ENCODE data around the gene TMEM175.
"Not testable (repeated sequence)": the region's sequence is repeated elsewhere in the genome, so short reads cannot be mapped to it uniquely, and the experiment has no call there.

The TMEM175 gene

DNA sequence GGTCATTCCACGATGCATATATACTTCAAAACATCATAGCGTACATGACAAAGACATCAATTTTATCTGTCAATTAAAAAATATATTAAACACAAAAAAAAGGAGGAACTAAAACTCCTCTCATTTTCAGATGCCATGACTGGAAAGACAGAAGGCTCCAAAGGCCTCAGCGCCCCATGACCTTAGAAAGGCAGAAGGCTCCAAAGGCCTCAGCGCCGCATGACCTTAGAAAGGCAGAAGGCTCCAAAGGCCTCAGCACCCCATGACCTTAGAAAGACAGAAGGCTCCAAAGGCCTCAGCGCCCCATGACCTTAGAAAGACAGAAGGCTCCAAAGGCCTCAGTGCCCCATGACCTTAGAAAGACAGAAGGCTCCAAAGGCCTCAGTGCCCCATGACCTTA lies 13.7 kb upstream of the TMEM175 start:
- DNase-seq: not testable (repeated sequence)

DNA sequence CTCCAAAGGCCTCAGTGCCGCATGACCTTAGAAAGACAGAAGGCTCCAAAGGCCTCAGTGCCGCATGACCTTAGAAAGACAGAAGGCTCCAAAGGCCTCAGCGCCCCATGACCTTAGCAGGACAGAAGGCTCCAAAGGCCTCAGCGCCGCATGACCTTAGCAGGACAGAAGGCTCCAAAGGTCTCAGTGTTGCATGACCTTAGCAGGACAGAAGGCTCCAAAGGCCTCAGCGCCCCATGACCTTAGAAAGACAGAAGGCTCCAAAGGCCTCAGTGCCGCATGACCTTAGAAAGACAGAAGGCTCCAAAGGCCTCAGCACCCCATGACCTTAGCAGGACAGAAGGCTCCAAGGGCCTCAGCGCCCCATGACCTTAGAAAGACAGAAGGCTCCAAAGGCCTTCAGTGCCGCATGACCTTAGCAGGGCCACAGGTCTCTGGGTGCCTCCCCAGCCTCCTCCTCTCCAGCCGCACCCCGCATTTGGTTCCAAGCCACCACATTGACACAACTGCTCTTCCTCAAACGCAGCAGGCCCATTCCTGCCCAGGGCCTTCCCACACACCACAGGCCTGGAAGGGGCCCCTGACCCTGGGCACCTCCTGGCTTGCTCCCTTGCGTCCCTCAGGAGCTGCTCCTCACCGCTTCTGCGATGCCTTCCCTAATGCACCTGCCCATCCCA lies 13.1 kb upstream of the TMEM175 start:
- DNase-seq: not testable (repeated sequence)

DNA sequence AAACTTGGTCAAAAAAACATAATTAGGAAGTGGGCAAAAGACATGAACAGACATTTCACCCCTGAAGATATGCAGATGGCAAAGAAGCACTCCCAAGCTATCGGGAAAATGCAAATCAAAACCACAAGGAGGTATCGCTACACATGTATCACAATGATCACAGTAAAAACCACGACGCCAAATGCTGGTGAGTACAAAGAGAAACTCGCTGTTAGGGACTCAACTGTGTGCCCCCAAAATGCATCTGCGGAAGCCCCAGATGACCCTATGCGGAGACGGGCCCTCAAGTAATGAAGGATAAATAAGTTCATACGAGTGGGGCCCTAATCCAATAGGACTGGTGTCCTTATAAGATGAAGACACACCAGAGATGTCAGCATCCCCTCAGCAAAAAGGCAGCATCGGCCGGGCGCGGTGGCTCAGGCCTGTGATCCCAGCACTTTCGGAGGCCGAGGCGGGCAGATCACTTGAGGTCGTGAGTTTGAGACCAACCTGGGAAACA lies 10.4 kb upstream of the TMEM175 start:
- DNase-seq: peak in 1 of 2 experiments; percentile 26

DNA sequence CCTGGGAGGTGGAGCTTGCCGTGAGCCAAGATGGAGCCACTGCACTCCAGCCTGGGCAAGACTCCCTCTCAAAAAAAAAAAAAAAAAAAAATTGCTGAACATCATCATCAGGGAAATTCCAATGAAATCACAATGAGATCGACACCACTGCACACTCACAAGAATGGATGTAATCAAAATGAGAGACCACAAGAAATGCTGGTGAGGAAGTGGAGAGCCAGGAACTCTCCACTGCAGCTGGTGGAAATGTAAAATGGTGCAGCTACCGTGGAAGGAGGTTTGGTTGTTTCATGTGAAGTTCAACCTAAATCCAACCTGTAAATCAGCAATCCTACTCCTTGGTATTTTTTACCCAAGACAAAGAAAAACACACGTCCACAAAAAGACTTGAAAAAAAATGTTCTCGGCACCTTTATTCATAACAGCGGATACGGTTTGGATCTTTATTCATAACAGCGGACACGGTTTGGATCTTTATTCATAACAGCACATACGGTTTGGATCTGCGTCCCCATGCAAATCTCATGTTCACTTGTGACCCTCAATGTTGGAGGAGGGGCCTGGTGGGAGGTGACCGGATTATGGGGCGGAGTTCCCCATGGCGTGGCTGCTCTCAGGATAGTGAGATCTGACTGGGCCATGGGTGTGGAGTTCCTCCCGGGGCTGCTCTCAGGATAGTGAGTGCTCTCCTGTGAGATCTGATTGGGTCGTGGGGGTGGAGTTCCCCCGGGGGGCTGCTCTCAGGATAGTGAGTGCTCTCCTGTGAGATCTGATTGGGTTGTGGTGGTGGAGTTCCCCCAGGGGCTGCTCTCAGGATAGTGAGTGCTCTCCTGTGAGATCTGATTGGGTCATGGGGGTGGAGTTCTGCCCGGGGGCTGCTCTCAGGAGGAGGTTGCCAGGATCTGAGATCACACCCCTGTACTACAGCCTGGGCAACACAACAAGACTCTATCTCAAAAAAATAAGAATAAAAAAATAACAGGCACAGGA lies 7.9 kb upstream of the TMEM175 start:
- DNase-seq: peak; percentile 30 to 47

DNA sequence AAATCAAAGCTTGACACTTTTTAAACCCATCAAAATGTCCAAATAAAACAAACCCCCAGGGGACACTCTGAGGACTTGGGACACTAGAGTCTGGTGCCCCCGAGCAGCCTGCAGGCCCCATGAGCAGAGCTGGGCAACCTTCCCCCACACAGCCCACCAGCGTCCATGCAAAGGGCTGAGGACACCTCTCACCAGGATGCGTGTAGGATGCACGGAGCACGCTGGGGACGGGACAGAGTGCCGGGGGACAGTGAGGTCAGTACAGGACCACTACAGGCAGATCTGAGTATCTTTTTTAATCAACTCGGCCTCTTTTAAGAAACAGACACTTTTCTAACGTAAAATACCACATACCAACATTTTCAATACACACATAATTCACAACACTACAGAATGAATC lies 7.1 kb upstream of the TMEM175 start:
- DNase-seq: no peak

DNA sequence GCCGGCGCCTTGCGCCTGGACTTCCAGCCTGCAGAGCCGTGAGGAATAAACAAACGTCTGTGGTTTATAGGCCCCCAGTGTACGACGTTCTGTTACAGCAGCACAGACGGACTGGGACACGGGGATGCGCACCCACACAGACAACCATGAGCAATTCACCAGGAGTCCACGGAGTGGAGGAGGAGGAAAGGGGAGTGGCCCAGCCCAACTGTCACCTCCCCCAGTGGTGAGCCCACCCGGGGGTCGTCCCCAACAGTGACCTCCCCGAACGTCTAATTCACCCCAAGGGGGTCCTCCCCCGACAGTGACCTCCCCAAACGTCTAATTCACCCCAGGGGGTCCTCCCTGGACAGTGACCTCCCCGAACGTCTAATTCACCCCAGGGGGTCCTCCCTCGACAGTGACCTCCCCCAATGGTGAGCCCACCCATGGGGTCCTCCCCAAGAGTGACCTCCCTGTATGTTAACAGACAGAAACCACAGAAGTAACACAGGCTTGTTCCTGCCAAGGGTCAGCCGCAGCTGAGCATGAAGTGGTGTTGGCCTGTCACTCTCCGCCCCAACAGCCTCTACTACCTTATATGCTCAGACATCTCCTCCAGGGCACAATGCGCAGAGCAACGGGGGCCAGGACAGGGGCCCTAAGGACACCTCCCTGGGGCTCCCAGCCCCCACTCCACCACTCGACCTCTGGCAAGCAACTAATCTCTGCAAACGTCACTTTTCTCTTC lies 6.3 kb upstream of the TMEM175 start:
- no peak for DNase-seq

DNA sequence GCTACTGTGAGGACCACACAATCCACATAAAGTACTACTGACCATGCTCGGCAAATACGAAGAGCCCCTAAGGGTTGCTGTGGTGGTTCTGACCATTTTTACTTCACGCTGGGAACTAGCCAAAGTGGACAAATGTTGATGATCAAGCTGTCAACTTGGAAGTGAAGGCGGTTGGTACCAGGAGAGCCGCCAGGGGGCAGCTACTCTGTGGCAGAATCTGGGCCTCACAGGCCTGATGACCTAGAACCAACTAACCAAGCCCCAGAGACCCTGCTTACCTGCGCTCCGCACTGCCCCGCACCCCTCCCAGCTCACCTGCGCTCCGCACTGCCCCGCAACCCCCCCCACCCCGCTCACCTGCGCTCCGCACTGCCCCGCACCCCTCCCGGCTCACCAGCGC lies 5.7 kb upstream of the TMEM175 start:
- no peak for DNase-seq

DNA sequence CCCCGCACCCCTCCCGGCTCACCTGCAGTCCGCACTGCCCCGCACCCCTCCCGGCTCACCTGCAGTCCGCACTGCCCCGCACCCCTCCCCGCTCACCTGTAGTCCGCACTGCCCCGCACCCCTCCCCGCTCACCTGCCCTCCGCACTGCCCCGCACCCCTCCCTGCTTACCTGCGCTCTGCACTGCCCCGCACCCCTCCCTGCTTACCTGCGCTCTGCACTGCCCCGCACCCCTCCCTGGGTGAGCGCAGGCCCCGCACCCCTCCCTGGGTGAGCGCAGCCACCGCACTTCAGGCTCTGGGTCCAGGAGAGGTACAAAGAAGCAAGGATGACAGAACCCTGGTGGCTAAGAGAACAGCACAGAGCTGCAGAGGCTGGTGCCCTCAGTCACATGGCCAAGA lies 4.7 kb upstream of the TMEM175 start:
- DNase-seq: not testable (repeated sequence)

DNA sequence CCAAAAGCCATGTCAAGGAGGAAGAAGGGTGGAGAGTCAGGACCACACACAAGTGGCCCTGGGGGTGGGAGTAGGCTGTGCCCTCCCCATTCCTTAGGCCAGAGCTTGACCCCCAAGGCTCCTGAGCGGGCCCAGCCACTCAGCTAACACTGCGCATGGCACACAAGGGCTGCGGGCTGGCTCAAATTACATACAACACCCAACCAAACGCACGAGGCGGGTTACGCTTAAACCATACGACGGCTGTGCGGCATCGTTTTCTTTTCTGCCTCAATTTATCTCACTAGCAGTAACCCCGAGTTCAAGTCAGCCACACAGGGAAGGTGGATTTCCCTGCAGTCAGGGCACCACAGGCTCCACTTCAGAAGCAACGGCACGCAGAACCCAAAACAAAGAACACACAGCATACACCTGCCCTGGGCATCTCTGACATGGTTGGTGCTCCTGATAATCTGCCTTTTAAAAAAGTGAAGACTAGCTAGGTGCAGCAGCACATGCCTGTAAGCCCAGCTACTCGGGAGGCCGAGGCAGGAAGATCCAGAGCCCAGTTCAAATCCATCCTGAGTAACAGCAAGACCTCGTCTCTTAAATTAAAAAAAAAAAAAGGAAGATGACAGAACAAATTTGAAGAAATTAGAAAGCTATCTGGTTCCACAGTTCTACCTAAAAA lies 3.0 kb upstream of the TMEM175 start:
- no peak for DNase-seq

DNA sequence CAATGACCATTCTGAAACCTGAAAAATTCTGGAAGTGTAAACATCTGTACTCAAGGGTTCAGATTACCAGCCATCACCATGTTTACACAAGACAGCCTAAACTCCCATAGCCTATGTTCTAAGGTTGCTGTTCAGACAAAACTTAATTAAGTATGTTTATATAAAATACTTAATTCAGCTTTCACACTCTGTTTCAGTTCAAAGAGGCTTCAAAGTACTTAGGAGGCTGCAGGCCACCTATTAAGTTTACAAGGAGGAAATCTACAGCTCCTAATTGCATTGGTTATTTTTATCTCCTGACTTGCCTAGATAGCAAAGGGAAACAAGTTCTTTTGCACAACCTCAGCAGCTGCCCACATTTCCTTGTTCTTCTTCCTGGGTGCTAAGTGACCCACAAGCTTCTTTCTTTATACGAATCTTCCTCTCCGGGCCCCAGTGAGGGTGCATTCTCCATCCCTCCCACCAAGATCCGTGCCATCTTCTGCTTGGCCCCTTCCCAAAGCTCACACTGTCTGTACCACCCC lies 2.2 kb upstream of the TMEM175 start:
- peak; percentile 19 to 23 for DNase-seq

DNA sequence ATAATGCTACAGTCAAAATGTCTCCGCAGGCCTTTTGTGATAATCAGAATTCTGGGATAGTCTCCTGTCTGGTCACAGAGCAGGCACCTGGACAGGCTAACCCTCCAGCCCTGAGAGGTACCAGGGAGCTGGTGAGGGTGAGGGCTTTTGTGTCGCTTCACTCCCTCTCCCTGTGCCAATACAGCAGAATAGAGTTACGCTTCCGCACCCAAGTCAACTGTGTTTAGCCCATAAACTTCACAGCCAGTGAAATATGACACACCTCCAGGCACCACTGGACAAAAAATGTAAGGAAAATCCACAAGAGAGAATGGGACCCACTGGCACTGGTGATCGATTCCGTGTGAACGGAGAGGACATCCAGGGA lies 1.4 kb upstream of the TMEM175 start:
- DNase-seq: peak in 1 of 2 experiments; percentile 16

DNA sequence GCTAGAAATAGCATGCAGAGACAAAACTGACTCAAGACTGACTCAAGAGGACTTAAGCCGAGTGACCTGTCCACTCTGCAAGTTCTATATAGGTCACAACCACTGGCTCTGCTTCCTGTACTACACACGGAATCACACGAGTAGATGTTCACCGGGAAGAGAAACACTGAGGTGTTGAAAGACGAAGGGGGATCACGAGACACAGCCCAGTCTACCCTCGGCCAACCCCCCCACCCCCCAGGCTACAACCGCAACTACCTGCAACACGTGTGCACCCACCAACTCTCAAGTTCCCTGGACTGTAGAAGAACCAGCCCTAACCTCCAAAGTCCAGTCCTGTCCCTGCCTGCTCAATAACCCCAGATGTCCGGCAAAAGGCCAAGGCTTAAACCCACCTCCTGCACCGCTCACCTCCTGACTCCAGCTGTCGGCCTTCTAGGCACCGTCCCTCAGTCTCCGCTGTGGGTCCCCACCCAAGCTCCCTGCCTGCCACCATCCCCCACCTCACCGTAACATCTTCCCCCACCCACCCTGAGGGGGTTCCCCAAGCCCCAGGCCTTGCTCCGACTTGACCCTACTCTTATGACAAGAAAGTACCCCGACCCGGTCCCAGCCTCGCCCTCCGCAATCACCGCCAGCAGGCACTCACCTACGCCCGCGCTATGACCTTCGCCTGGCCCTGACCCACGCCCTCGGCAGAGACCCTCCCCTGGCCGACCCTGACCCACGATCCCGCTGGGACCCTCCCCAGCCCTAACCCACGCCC lies 883 bp upstream of the TMEM175 start:
- DNase-seq: peak in 1 of 2 experiments; percentile 15

DNA sequence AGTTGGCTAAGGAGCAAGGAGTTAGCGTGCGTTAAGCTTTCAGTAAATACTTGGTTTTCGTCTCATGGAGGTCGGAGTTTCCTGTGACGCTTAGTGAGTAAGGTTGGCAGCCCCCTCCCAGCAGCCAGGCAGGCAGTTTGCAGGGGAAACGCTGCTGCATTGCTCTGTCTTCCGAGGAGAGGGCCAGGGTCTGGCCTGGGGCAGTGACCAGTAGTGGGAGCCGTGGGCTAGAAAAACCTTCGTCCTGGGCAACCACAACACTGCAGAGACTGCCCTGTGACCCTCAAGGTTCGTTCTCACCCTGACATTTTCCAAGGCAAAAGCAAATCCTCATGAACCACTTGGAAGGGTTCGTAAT lies 432 bp downstream of the TMEM175 start:
- DNase-seq: peak in 1 of 2 experiments; percentile 27

DNA sequence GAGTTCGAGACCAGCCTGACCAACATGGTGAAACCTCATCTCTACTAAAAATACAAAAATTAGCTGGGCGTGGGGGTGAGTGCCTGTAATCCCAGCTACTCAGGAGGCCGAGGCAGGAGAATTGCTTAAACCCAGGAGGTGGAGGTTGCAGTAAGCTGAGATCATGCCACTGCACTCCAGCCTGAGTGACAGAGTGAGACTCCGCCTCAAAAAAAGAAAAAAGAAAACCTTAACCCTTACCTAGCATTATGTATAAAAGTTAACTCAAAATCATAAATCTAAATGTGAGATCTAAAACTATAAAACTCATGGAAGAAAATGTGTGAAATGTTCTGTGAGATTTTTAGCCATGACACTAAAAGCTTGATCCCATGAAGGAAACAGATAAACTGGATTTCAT lies 7.2 kb downstream of the TMEM175 start:
- DNase-seq: not testable (repeated sequence)

DNA sequence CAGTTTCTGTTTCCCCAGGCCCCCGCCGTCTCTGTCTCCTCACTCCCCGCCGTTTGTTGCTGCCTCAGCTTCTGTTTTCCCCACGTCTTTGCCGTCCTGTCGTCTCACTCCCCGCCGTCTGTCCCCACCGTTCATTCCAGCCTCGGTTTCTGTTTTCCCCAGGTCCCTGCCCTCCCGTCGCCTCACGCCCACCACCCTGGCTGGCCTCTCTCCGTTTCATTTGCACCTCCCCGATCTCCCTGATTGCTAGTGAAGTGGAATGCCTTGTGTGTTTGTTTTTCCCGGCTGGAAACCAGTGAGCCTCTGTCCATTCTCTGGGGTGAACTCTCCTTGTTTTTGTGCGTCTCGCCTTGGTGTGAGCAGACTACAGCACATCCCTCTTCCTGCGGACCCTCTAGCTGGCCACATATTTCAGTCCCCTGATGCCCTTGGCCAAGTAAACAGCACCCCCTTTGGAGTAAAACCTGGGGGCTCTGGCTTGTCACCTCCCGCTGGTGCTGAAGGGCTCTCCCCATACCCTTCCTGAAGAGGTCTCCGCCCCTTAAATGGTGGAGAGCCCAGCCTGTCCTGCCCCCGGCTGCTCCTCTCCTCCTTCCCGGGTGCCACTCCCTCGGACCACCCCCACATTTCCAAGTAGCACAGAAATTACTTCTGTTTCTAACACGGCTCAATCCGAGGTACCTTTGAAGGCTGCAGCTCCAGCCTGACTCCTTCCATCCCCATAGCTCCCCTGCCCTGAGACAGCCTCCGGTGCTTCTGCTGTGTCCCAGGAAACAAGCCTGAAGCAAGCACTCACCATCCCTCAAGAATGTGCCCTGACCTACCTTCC lies 13.2 kb downstream of the TMEM175 start:
- DNase-seq: no peak

DNA sequence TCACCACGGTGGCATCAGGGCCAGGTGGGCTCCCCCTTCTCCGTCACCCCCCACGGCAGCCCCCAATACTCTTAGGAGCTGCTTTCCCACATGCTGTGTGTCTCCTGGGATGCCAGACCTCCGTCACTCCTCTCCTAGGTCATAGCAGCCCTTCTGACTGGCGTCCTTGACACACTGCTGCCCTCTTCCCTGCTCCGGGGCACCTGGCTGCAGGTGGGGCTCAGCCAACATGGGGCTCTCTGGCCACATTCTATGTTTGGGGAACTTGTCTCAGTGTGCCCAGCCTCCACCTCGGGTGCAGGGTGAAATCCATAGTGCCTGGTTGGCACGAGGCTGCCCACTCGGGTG lies 13.8 kb downstream of the TMEM175 start:
- no peak for DNase-seq

DNA sequence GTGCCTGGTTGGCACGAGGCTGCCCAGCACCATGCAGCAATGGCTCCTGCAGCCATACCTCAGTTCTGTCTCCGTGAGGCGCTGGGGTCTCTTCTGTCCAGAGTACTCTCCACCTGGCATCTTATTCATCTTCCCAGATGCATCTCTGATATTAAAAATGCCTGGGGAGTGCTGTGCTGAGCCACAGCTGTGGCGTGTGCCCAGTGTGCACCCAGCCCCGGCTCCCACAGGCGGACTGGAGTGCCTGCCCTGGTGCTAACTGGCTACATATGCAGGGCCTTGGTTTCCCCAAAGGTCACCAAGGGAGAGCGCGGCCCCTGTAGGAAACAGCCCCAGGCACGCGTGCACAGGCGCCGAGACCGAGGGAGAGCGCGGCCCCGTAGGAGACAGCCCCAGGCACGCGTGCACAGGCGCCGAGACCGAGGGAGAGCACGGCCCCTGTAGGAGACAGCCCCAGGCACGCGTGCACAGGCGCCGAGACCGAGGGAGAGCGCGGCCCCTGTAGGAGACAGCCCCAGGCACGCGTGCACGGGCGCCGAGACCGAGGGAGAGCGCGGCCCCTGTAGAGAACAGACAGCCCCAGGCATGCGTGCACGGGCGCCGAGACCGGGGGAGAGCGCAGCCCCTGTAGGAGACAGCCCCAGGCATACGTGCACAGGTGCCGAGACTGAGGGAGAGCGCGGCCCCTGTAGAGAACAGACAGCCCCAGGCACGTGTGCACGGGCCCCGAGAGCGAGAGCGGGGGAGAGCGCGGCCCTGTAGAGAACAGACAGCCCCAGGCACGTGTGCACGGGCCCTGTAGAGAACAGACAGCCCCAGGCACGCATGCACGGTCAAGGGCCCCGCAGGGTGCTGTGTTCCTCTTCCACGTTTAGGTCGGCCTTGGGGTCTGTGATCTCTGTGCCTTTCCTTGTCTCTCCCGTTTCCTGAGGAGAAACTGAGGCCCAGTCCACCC lies 14.5 kb downstream of the TMEM175 start:
- DNase-seq: no peak

DNA sequence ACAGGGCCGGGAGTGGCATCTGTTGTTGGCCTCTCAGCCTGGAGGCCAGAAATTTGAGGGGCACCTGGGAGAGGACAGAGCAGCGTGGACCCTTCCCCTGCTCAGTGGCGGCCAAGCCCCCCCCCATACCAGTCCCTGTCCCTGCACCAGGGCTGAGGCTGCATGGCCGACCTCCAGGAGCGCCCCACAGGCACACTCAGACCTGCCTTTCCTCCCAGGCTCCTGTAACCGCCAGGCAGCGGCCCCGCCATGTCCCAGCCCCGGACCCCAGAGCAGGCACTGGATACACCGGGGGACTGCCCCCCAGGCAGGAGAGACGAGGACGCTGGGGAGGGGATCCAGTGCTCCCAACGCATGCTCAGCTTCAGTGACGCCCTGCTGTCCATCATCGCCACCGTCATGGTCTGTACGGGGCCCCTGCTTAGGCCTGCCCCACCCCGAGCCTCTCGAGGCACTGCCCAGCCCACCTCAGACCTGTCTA lies 15.3 kb downstream of the TMEM175 start:
- no peak for DNase-seq

All from activated CD4-positive, alpha-beta T cell treated with anti-CD3 and anti-CD28 coated beads, Interleukin-2, amount 50 U/mL, for 48 hours (primary cell).